SK-N-SH (cell line): Measurements from ENCODE around the gene SOX10. TPM values are rescaled to one million over a fixed set of nuclear protein-coding genes. Genes with fewer than 3 reads are reported as not detected.

ENCODE experiments used
- CTCF ChIA-PET: fragments of 300-600, 350-600 bp; formaldehyde crosslinking; extraction: SDS; loops from one replicate; lab custom pipeline; 2021; lab: Yijun Ruan, JAX
- POLR2A ChIA-PET: fragments of 350-600 bp; sonication (Branson Sonifier 250); formaldehyde crosslinking; extraction: SDS; loops from one replicate; lab custom pipeline; 2020; ENCODE audit warnings: antibody characterized with exemption, inconsistent platforms; lab: Yijun Ruan, JAX
- DNase-seq: peaks from one replicate; pipeline ENCODE4 v3.0.0; 2012
- H2AFZ ChIP-seq: fragments of 200-600 bp; sonication (generic); 2 replicates; pipeline ENCODE4 v1.8.1; 2016; ENCODE audit warnings: antibody characterized with exemption, mild to moderate bottlenecking, low read depth
- H3F3A ChIP-seq: fragments of 200-600 bp; sonication (generic); replicated peaks from 2 replicates; pipeline ENCODE3; 2016; ENCODE audit warnings: antibody characterized with exemption, mild to moderate bottlenecking; ENCODE audit not compliant: insufficient read depth
- H3K27ac ChIP-seq, 2 experiments: fragments of 200-500 bp in 1 of 2; fragments of 200-600 bp in 1 of 2; sonication (Bioruptor generic) in 1 of 2; sonication (generic), shearing (Covaris generic) in 1 of 2; 2 replicates each; pipeline versions ENCODE4 v1.5.1 to v1.6.1; 2014 to 2016; ENCODE audit warnings: low read depth in 2 of 2, inconsistent platforms in 1 of 2, low read length in 1 of 2, mild to moderate bottlenecking in 1 of 2, mixed read lengths in 1 of 2
- H3K27me3 ChIP-seq: fragments of 200-600 bp; sonication (generic), shearing (Covaris generic); 2 replicates; pipeline ENCODE4 v1.6.1; 2016; ENCODE audit warnings: mixed run types; ENCODE audit not compliant: insufficient read depth
- H3K36me3 ChIP-seq, 2 experiments: fragments of 200-500 bp in 1 of 2; fragments of 200-600 bp in 1 of 2; sonication (Bioruptor generic) in 1 of 2; sonication (generic) in 1 of 2; replicated peaks in 1 of 2; 2 replicates each; pipeline versions ENCODE3 to v1.5.1; 2014 to 2016; ENCODE audit warnings: low read length in 1 of 2, mild to moderate bottlenecking in 1 of 2; ENCODE audit not compliant: insufficient read depth in 2 of 2, control insufficient read depth in 1 of 2
- H3K4me1 ChIP-seq, 2 experiments: fragments of 200-500 bp in 1 of 2; fragments of 200-600 bp in 1 of 2; sonication (Bioruptor generic) in 1 of 2; sonication (generic), shearing (Covaris generic) in 1 of 2; 2 replicates each; pipeline versions ENCODE4 v1.5.1 to v1.6.1; 2014 to 2016; ENCODE audit warnings: low read depth in 1 of 2, low read length in 1 of 2, mixed run types in 1 of 2; ENCODE audit not compliant: insufficient read depth in 2 of 2, control insufficient read depth in 1 of 2
- H3K4me2 ChIP-seq: fragments of 200-600 bp; sonication (generic), shearing (Covaris generic); 2 replicates; pipeline ENCODE4 v1.6.1; 2017; ENCODE audit warnings: mixed run types
- H3K4me3 ChIP-seq, 2 experiments: fragments of 200-500 bp in 1 of 2; fragments of 200-600 bp in 1 of 2; sonication (Bioruptor generic) in 1 of 2; sonication (generic), shearing (Covaris generic) in 1 of 2; 2 replicates each; pipeline versions ENCODE4 v1.5.1 to v1.8.1; 2014 to 2016; ENCODE audit warnings: low read depth in 2 of 2, inconsistent platforms in 1 of 2, low read length in 1 of 2, mild to moderate bottlenecking in 1 of 2, mixed read lengths in 1 of 2, moderate library complexity in 1 of 2
- H3K79me2 ChIP-seq: fragments of 200-600 bp; sonication (generic); 2 replicates; pipeline ENCODE4 v1.8.1; 2017; ENCODE audit warnings: mild to moderate bottlenecking; ENCODE audit not compliant: insufficient read depth
- H3K9ac ChIP-seq: fragments of 200-600 bp; sonication (generic); 2 replicates; pipeline ENCODE4 v1.6.1; 2017; ENCODE audit warnings: mixed run types
- H3K9me2 ChIP-seq: fragments of 200-600 bp; sonication (generic); 2 replicates; pipeline ENCODE4 v1.6.1; 2017; ENCODE audit warnings: mixed run types
- H3K9me3 ChIP-seq: fragments of 200-600 bp; sonication (generic); 2 replicates; pipeline ENCODE4 v1.6.1; 2017; ENCODE audit warnings: mixed run types, mild to moderate bottlenecking, moderate library complexity
- H4K20me1 ChIP-seq: fragments of 200-600 bp; sonication (generic); 2 replicates; pipeline ENCODE4 v1.6.1; 2017; ENCODE audit warnings: mild to moderate bottlenecking, mixed run types; ENCODE audit not compliant: insufficient read depth
- CTCF ChIP-seq: fragments of 200-600 bp; sonication (generic); IDR thresholded peaks from 2 replicates; pipeline ENCODE4 v1.6.1; 2017; ENCODE audit warnings: antibody characterized with exemption, mild to moderate bottlenecking, moderate library complexity
- EP300 ChIP-seq, 2 experiments: IDR thresholded peaks; 2 replicates each; pipeline versions ENCODE4 v1.4.0 to v1.6.1; 2012; ENCODE audit warnings: borderline replicate concordance in 1 of 2, low read depth in 1 of 2, low read length in 1 of 2
- EZH2phosphoT487 ChIP-seq: fragments of 200-600 bp; sonication (generic); IDR thresholded peaks from 2 replicates; pipeline ENCODE4 v1.6.1; 2017; ENCODE audit warnings: low read depth, mixed run types, mild to moderate bottlenecking, antibody characterized with exemption, moderate library complexity, borderline replicate concordance
- FOSL2 ChIP-seq: IDR thresholded peaks from 2 replicates; pipeline ENCODE4 v1.4.0; 2012; ENCODE audit warnings: low read depth, mild to moderate bottlenecking, moderate library complexity, borderline replicate concordance
- FOXJ3 ChIP-seq: sonication (generic); formaldehyde crosslinking; IDR thresholded peaks from 2 replicates; pipeline ENCODE4 v1.5.1; 2020; ENCODE audit warnings: mild to moderate bottlenecking, missing genetic modification reagents
- FOXM1 ChIP-seq: IDR thresholded peaks from 2 replicates; pipeline ENCODE4 v1.4.0; 2012; ENCODE audit warnings: low read depth, mild to moderate bottlenecking
- GABPA ChIP-seq: IDR thresholded peaks from 2 replicates; pipeline ENCODE4 v1.4.0; 2012; ENCODE audit warnings: low read depth, mild to moderate bottlenecking
- IRF3 ChIP-seq: fragments of 150-350 bp; IDR thresholded peaks from 2 replicates; pipeline ENCODE4 v1.6.1; 2016; ENCODE audit warnings: mild to moderate bottlenecking, low read depth, low read length
- MXI1 ChIP-seq: IDR thresholded peaks from 2 replicates; pipeline ENCODE4 v1.6.1; 2012; ENCODE audit warnings: mild to moderate bottlenecking, low read depth, low read length, improper control_type of control experiment
- NFIC ChIP-seq: IDR thresholded peaks from 2 replicates; pipeline ENCODE4 v1.4.0; 2012; ENCODE audit warnings: borderline replicate concordance
- NRF1 ChIP-seq: IDR thresholded peaks from 2 replicates; pipeline ENCODE4 v1.6.1; 2012; ENCODE audit warnings: low read depth, mild to moderate bottlenecking, low read length
- RCOR1 ChIP-seq: fragments of 150-350 bp; IDR thresholded peaks from 2 replicates; pipeline ENCODE4 v1.6.1; 2017; ENCODE audit warnings: antibody characterized with exemption, low read length
- REST ChIP-seq: IDR thresholded peaks from 2 replicates; pipeline ENCODE4 v1.6.1; 2012; ENCODE audit warnings: mild to moderate bottlenecking, low read depth, low read length, moderate library complexity
- RXRA ChIP-seq: IDR thresholded peaks from 2 replicates; pipeline ENCODE4 v1.4.0; 2012; ENCODE audit warnings: low read depth, mild to moderate bottlenecking, borderline replicate concordance
- SIN3A ChIP-seq: IDR thresholded peaks from 2 replicates; pipeline ENCODE4 v1.6.1; 2012; ENCODE audit warnings: low read depth, mild to moderate bottlenecking, low read length, moderate library complexity, borderline replicate concordance
- TCF12 ChIP-seq: IDR thresholded peaks from 2 replicates; pipeline ENCODE4 v1.4.0; 2012
- ZBTB33 ChIP-seq: IDR thresholded peaks from 2 replicates; pipeline ENCODE4 v1.4.0; 2012; ENCODE audit warnings: low read depth, borderline replicate concordance
- WGBS: methylation state at CpG from one replicate; pipeline ENCODE4 v1.1.6; 2017; ENCODE audit warnings: low lambda C conversion rate; 5-methylcytosine and 5-hydroxymethylcytosine counted together
- polyA plus RNA-seq, 3 experiments: library from polyadenylated mRNA; depleted of rRNA; stranded (reverse); fragments of >200 nt; gene quantifications; 2 replicates each; pipeline ENCODE4 v1.2.3, GENCODE V29; 2012

The SOX10 gene
- polyA plus RNA-seq, 1 of the 3 experiments (the other 2 are of a cell fraction), result not detected

- no peak overlapping the region for H2AFZ ChIP-seq
- ChIA-PET CTCF (no interaction called here), POLR2A (no interaction called here)
- H3K9ac ChIP-seq, result no peak overlapping the region
- WGBS, result 72% methylated on average over 4 of the region's 8 CpGs
- H3K27me3 ChIP-seq, result no peaks in the 10 kb centered on the region
- no peaks in the 10 kb centered on the region for H3K79me2 ChIP-seq
- no peaks in the 10 kb centered on the region for H3K9me3 ChIP-seq
- no peak overlapping the region for H3K4me3 ChIP-seq
- H3K4me2 ChIP-seq, result no peak overlapping the region
- DNase-seq, result no peak
- no peaks in the 10 kb centered on the region for H4K20me1 ChIP-seq
- no peaks in the 10 kb centered on the region for H3K36me3 ChIP-seq
- H3K27ac ChIP-seq, result no peak overlapping the region
- no peaks in the 10 kb centered on the region for H3K9me2 ChIP-seq
- TF ChIP-seq EZH2phosphoT487, result no peak
- no peak for TF ChIP-seq CTCF
- TF ChIP-seq NRF1, result no peak
- TF ChIP-seq NFIC, result no peak
- TF ChIP-seq EP300 (IDR thresholded peaks at IDR 0.05; ENCODE audit: borderline replicate concordance in 1 of 2, low read depth in 1 of 2, low read length in 1 of 2), result no peak
- no peak for TF ChIP-seq ZBTB33
- TF ChIP-seq GABPA, result no peak
- TF ChIP-seq, all 33 proteins: peak for 0
- Histone ChIP-seq H3F3A (no peaks in the 10 kb centered on the region), H3K4me1 (no peaks in the 10 kb centered on the region)
Observed at GRCh38 chr22:37982151-37982785, 2.1 kb downstream of the SOX10 start.

- Histone ChIP-seq H2AFZ (no peak overlapping the region), H3K4me2 (no peak overlapping the region), H3K9ac (no peak overlapping the region), H4K20me1 (no peaks in the 10 kb centered on the region), H3K27me3 (no peaks in the 10 kb centered on the region), H3K9me2 (no peaks in the 10 kb centered on the region), H3K4me1 (no peaks in the 10 kb centered on the region), H3K27ac (no peak overlapping the region), H3K9me3 (no peaks in the 10 kb centered on the region), H3K36me3 (no peaks in the 10 kb centered on the region), H3F3A (no peaks in the 10 kb centered on the region), H3K79me2 (no peaks in the 10 kb centered on the region), H3K4me3 (no peak overlapping the region)
- WGBS, result 92% methylated on average over 3 of the region's 6 CpGs
- POLR2A ChIA-PET, result no interaction called here
- no peak for DNase-seq
- CTCF ChIA-PET, result interaction anchor here (1.3 kb wide), 1 partner anchor 9 kb away, joined by 3 read pairs; no protein-coding TSS in a partner anchor
- TF ChIP-seq FOXM1 (no peak), TCF12 (no peak), IRF3 (no peak), FOSL2 (no peak), RCOR1 (no peak), RXRA (no peak), MXI1 (no peak), EZH2phosphoT487 (no peak), NFIC (no peak), REST (no peak), SIN3A (no peak), FOXJ3 (CRISPR knock-in tag) (no peak)
Observed at GRCh38 chr22:37981282-37982011, 2.9 kb downstream of the SOX10 start.
